Astrocyte of the cerebellum (primary cell): ENCODE data around the gene MAP7D1.

Source experiments
- DNase-seq: peaks from one replicate; pipeline ENCODE4 v3.0.0-alpha.2; 2011; ENCODE audit warnings: low read depth
- H3K4me3 ChIP-seq: 2 replicates; pipeline ENCODE4 v1.5.1; 2011; ENCODE audit warnings: mild to moderate bottlenecking, low read depth, low read length, moderate library complexity
- CTCF ChIP-seq: IDR thresholded peaks from 2 replicates; pipeline ENCODE4 v1.5.1; 2012; ENCODE audit warnings: low read length, low read depth, moderate library complexity, mild to moderate bottlenecking; ENCODE audit errors: missing control alignments
- in situ Hi-C: cut with HindIII; loops from 2 replicates; pipeline ENCODE4 v1.10.0; 2017; ENCODE audit warnings: low sequenced_read_pairs

The MAP7D1 gene

GRCh38 chr1:36119456-36119855 lies 36.5 kb upstream of the MAP7D1 start:
- DNase-seq = no peak
- no peak overlapping the region for H3K4me3 ChIP-seq
- TF ChIP-seq CTCF = no peak
- in situ Hi-C loops = no loop called here

GRCh38 chr1:36122062-36123030 lies 33.6 kb upstream of the MAP7D1 start:
- TF ChIP-seq CTCF = no peak
- no peak for DNase-seq
- in situ Hi-C loops = no loop called here
- no peak overlapping the region for H3K4me3 ChIP-seq

GRCh38 chr1:36123356-36123755 lies 32.6 kb upstream of the MAP7D1 start:
- no peak for DNase-seq
- in situ Hi-C loops = no loop called here
- TF ChIP-seq CTCF = no peak
- H3K4me3 ChIP-seq = no peak overlapping the region

GRCh38 chr1:36124404-36125128 lies 31.4 kb upstream of the MAP7D1 start:
- H3K4me3 ChIP-seq = peak overlapping the region; percentile 40
- no peak for DNase-seq
- TF ChIP-seq CTCF = no peak
- in situ Hi-C loops = no loop called here

- DNase-seq = no peak
- in situ Hi-C loops = no loop called here
- no peak for TF ChIP-seq CTCF
- H3K4me3 ChIP-seq = peak within 1 kb of the TSS; percentile 40
These were observed 30.6 kb upstream of the MAP7D1 start, which contains the start of gene COL8A2 for GRCh38 chr1:36125129-36125991. Gene COL8A2 (minus strand): TSS chr1:36125222. CDS start chr1:36100242, 24,980 bp downstream.
